Body of pancreas (tissue), 4 donors: Measurements from ENCODE around the gene PRM2.

Experiments used
- POLR2A ChIP-seq, 3 donors: fragments of 450-650 bp; IDR thresholded peaks; one replicate each; pipeline ENCODE4 v1.6.1; 2016; ENCODE audit warnings: antibody characterized with exemption in 3 of 3, mild to moderate bottlenecking in 2 of 3
- TF ChIP-seq, protein P1 (sequence below), 7 experiments: fragments of 450-650 bp in 4 of 7; fragments of 200-600 bp in 3 of 7; sonication (generic) in 3 of 7; IDR thresholded peaks; one replicate each; pipeline ENCODE4 v1.5.1; 2016 to 2019; ENCODE audit warnings: antibody characterized with exemption in 7 of 7

- TF ChIP-seq, protein P1, sequence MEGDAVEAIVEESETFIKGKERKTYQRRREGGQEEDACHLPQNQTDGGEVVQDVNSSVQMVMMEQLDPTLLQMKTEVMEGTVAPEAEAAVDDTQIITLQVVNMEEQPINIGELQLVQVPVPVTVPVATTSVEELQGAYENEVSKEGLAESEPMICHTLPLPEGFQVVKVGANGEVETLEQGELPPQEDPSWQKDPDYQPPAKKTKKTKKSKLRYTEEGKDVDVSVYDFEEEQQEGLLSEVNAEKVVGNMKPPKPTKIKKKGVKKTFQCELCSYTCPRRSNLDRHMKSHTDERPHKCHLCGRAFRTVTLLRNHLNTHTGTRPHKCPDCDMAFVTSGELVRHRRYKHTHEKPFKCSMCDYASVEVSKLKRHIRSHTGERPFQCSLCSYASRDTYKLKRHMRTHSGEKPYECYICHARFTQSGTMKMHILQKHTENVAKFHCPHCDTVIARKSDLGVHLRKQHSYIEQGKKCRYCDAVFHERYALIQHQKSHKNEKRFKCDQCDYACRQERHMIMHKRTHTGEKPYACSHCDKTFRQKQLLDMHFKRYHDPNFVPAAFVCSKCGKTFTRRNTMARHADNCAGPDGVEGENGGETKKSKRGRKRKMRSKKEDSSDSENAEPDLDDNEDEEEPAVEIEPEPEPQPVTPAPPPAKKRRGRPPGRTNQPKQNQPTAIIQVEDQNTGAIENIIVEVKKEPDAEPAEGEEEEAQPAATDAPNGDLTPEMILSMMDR (IDR thresholded peaks at IDR 0.05) = no peak
- no peak for TF ChIP-seq POLR2A (IDR thresholded peaks at IDR 0.05)
Measured at GRCh38 chr16:11299865-11300559, 23.7 kb upstream of the PRM2 start.
